GM21360 (cell line): Measurements from ENCODE around the gene S100P.
"Not testable (repeated sequence)": the region's sequence is repeated elsewhere in the genome, so short reads cannot be mapped to it uniquely, and the experiment has no call there.

Source experiments
- ATAC-seq: cut with Tn5 transposase; IDR thresholded peaks from one replicate; pipeline ENCODE4 v1.9.1; 2021; ENCODE audit warnings: mild to moderate bottlenecking, moderate library complexity; ENCODE audit not compliant: unreplicated experiment

The S100P gene

GRCh38 chr4:6720202-6720699 is 26.6 kb downstream of the S100P start:
- no peak for ATAC-seq

- no peak for ATAC-seq
These were observed 27.4 kb downstream of the S100P start for GRCh38 chr4:6721121-6721520.

- no peak for ATAC-seq
These were observed 29.2 kb downstream of the S100P start for GRCh38 chr4:6722891-6723290.

- ATAC-seq = no peak
These were observed 30.2 kb downstream of the S100P start for GRCh38 chr4:6723851-6724250.

- ATAC-seq = no peak
These were observed 30.9 kb downstream of the S100P start for GRCh38 chr4:6724421-6725111.

- ATAC-seq = not testable (repeated sequence)
These were observed 31.8 kb downstream of the S100P start for GRCh38 chr4:6725427-6725961.

- ATAC-seq = no peak
These were observed 33.6 kb downstream of the S100P start for GRCh38 chr4:6727081-6727942.

GRCh38 chr4:6727943-6728250 is 34.2 kb downstream of the S100P start:
- ATAC-seq = no peak

GRCh38 chr4:6728320-6729029 is 34.8 kb downstream of the S100P start:
- no peak for ATAC-seq

GRCh38 chr4:6730603-6731317 is 37.1 kb downstream of the S100P start:
- no peak for ATAC-seq

- ATAC-seq = no peak
These were observed 37.6 kb downstream of the S100P start for GRCh38 chr4:6731318-6731675.

GRCh38 chr4:6731780-6732179 is 38.1 kb downstream of the S100P start:
- ATAC-seq = no peak

GRCh38 chr4:6732441-6733357 is 39.0 kb downstream of the S100P start:
- ATAC-seq = no peak

- ATAC-seq = no peak
These were observed 39.9 kb downstream of the S100P start for GRCh38 chr4:6733358-6734164.

- no peak for ATAC-seq
These were observed 40.6 kb downstream of the S100P start for GRCh38 chr4:6734165-6734786.

- no peak for ATAC-seq
These were observed 46.2 kb downstream of the S100P start for GRCh38 chr4:6739920-6740319.

GRCh38 chr4:6740347-6740746 is 46.7 kb downstream of the S100P start:
- no peak for ATAC-seq

GRCh38 chr4:6742507-6742906 is 48.8 kb downstream of the S100P start:
- no peak for ATAC-seq
